NCI-H128 (cell line): ENCODE results near the gene BRSK2.
"Not testable (repeated sequence)": the region's sequence is repeated elsewhere in the genome, so short reads cannot be mapped to it uniquely, and the experiment has no call there.

Source experiments
- DNase-seq: peaks from one replicate; lab custom pipeline; 2025; ENCODE audit not compliant: unreplicated experiment; lab: John Stamatoyannopoulos, UW

Gene BRSK2

DNA sequence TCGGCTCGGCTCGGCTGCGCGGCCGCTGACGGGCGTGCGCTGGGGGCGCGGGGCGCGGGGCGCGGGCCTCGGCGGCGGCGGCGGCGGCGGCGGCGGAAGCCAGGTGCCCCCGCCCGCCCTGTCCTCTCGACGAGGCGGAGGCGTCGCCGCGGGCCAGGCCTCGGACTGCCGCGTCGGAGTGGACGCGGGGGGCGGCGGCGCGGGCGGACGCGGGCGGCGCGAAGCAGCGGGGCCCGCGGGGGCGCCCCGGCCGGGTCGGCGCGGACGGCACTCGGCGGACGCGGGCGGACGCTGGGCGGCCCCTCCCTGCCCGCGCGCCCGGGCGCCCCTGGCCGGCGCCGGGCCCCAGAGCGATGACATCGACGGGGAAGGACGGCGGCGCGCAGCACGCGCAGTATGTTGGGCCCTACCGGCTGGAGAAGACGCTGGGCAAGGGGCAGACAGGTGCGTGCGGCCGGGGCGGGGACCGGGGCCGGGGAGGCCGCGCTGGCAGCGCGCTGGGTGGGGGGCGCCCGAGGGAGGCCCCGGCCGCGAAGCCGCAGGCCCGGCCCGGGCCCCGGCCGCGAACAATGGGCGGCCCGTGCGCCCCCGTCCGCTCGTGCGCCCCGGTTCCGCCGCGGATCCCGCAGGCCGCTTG is at the start of gene BRSK2:
TSS of gene BRSK2 (plus strand) at position 3 of the 637 bp plus-strand sequence. CDS start at position 354, 351 bp downstream.
- no peak for DNase-seq

GRCh38 chr11:1340111-1340510 is 49.6 kb upstream of the BRSK2 start:
- no peak for DNase-seq

DNA sequence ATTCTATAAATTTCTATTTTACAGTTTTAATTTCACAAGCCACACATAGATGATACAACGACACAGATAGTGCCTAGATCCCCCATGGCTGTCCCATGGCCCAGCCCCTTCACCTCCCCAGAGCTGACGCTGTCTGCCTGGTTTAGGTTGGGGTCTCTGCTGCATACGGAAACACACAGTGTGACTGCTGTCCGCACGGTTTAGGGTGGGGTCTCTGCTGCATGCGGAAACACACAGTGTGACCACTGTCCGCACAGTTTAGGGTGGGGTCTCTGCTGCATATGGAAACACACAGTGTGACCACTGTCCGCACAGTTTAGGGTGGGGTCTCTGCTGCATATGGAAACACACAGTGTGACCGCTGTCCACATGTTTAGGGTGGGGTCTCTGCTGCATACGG is 48.5 kb upstream of the BRSK2 start:
- not testable (repeated sequence) for DNase-seq

- DNase-seq: no peak
These were observed 47.7 kb upstream of the BRSK2 start for GRCh38 chr11:1341928-1342524.

- DNase-seq: no peak
These were observed 46.8 kb upstream of the BRSK2 start for GRCh38 chr11:1342946-1343345.

DNA sequence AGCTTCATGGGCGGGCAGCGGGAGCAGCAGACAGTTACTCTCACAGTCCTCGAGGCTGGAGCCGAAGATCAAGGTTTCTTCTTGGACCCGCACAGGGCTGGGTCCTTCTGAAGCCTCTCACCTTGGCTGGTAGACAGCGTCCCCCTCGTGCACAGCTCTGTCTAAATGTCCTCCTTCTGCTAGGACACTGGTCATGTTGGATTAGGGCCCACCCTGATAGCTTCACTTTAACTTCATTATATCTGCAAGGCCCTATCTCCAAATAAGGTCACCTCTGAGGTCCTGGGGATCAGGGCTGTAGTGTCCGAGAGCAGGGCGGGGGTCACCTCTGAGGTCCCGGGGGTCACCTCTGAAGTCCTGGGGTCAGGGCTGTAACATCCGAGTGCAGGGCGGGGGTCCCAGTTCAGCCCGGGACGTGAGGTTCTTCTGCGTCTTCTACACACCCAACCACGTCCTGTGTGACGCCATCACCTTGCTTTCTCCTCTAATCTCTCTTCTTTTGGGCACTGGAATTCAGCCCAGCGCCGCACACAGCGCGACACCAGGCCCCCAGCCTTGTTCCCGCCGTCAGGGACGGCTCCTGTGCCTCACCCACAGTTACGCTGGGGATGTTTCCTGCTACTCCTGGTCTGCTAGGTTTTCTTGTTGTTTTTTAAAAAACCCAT is 46.2 kb upstream of the BRSK2 start:
- DNase-seq: no peak

DNA sequence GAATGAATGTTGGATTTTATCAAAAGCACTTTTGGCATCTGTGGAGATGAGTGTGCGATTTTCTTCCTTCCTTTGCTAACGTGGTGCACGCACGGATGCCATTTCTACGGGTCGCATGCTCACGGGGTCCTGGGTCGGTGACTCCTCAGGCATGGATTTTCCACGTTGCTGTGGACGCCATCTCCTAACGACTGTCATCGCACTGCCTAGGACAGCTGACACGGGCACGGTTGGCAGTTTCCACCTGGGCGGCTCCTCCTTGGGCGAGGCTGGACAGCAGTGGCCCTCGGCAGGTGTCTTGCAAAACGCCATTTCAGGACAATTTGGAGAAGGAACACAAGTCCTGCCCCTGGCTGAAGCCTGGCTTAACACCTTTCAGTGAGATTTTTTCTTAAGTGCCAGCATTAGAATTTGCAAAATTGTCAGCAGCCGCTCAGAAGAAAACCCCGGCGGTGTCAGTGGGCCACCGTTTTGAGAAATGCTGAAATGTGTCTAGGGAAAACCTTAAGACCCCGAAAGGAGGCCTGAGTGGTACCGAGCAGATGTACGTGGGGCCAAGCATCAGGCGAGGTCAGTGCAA is 45.6 kb upstream of the BRSK2 start:
- DNase-seq: no peak

- no peak for DNase-seq
These were observed 43.8 kb upstream of the BRSK2 start for GRCh38 chr11:1345737-1346513.

- DNase-seq: no peak
These were observed 42.9 kb upstream of the BRSK2 start for GRCh38 chr11:1346669-1347390.

- not testable (repeated sequence) for DNase-seq
These were observed 42.2 kb upstream of the BRSK2 start for GRCh38 chr11:1347411-1347999.

DNA sequence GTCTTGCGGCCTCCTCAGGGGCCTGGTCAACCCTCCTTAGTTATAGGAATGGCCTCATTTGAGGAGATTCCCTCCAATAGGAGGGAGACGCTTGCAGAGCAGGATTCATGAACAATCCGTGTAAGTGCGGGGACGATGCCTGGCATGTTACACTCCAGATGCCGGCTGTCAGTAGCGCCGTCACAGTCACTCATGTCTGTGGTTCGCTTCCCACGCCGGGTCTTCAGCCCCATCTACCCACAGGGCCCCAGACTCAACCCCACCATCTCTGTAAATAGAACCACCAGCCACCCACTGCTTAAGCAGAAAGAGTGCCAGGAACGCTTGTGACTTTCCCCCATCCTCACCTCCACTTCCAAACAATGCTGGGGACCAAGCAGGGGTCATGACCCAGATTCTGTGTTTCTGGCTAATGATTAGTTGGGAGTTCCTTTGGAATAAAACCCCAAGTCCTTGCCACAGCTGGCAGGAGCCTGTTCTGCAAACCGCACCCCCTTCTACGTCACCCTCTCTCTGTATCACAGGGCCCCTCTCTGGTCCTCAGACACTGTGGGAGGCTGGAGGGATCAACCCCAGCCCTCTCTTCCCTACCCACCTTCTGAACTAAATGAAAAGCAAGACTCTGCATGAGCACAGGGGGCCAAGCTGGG is 41.5 kb upstream of the BRSK2 start:
- DNase-seq: no peak

GRCh38 chr11:1348796-1349326 is 40.9 kb upstream of the BRSK2 start:
- no peak for DNase-seq

DNA sequence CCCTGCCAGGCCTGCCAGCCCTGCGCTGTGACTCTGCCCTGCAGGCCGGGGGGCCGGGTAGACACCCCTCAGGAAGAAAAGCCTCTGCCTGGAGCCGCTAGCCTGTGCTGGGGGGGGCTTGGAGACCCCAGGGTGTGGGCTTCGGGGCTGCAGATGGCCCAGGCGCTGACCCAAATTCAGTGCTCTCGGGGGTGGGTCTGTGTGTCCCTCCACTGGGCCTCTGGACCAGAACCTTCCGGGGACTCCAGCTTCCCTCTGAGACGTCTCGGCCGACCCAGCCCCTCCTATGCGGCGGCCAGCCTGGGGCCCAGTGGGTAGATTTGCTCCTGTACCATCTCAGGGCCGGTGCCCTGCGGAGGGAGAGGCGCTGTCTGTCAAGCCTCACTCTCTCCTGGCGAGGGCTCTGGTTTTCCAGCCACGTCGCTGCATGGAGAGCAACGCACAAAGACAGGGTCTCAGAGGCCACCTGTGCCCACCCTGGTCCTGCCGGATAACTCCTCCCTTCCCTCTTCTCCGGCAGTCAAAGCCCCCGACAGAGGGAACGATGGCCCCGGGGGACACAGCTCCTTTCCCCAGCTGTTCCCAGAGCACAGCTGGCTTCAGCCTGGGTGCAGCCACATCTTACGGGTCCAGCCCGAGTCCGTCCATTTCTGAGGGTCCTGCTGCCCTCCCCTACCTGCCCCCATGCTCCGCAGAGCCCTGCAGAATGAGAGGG is 40.2 kb upstream of the BRSK2 start:
- no peak for DNase-seq

DNA sequence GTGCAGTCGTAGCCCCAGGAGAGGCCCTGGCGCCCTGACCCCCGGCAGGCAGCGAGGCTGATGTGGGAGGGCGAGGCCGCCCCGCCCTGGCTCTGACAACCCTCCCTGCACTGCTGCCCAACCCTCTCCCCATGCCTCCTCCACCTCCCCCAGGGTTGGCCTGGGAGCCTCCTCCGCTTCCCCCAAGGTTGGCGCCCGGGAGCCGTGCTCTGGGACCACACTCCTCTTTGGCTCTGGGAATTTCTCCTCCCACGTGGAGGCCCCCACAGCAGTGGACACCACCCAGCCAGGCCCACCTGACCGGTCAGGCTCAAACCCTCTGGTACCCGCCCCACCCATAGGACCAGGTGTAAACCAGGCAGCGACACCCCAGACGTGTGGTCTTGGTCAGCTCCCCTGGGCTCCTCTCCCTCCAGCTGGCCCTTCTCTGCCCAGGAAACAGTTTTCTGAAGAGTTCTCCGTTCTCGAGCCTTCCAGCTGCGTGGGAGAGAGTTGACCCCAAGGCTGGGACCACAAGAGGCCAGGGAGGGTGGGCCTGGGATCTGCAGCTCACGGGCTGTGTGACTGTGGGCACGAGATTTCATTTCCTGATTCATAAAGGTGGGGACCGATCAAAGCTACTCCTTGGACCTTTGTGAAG is 39.5 kb upstream of the BRSK2 start:
- DNase-seq: no peak

DNA sequence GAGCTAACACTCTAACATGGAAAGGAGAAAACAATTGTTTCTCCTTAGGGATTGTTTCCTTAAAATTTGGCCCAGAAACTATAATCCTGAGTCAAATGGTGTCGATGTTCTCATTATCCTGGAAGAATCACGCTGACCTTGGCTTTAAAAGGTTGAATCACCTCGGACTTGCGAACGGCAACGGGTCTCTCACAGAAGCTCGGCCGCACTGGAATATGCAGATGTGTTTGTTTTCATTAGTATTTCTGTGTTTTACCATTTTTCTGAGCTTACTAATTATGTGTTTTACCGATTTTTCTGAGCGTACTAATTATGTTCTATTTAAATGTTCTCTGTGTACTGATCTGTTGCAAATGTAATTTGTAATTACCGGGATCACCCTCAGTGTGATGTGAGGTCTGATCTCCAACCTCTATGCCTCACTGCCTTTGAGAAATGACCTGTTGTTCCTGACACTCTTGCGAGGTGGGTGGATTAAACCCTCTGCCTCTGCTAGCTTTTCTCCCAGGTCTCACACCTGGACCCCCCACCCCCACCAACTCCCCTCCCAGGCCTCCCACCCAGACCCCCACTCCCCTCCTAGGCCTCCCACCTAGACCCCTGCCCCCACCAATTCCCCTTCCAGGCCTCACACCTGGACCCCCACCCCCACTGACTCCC is 38.3 kb upstream of the BRSK2 start:
- DNase-seq: no peak

DNA sequence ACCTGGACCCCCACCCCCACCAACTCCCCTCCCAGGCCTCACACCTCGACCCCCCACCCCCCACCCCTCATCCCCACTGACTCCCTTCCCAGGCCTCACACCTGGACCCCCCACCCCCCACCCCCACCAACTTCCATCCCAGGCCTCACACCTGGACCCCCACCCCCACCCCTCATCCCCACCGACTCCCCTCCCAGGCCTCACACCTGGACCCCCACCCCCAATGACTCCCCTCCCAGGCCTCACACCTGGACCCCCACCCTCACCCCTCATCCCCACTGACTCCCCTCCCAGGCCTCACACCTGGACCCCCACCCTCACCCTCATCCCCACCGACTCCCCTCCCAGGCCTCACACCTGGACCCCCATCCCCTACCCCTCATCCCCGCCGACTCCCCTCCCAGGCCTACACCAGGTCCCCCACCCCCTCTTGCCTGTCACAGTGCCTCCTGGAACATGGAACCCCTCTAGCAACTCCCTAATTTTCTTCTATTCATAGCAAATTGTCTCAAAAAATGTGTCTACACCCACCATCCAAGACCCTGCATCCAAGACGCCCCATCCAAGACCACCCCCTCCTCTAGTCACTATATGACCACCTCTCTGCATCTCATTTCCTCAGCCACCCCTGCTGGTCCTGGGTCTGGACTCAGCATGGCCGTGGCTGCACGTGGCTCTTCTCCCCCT is 36.9 kb upstream of the BRSK2 start:
- DNase-seq: no peak

- no peak for DNase-seq
These were observed 36.2 kb upstream of the BRSK2 start for GRCh38 chr11:1353383-1354124.
